SK-N-SH (cell line): ENCODE results near the gene MAF. TPM values are rescaled to one million over a fixed set of nuclear protein-coding genes. Genes with fewer than 3 reads are reported as not detected.

Experiments used
- CTCF ChIA-PET: fragments of 300-600, 350-600 bp; formaldehyde crosslinking; extraction: SDS; loops from one replicate; lab custom pipeline; 2021; lab: Yijun Ruan, JAX
- POLR2A ChIA-PET: fragments of 350-600 bp; sonication (Branson Sonifier 250); formaldehyde crosslinking; extraction: SDS; loops from one replicate; lab custom pipeline; 2020; ENCODE audit warnings: antibody characterized with exemption, inconsistent platforms; lab: Yijun Ruan, JAX
- DNase-seq: peaks from one replicate; pipeline ENCODE4 v3.0.0; 2012
- H2AFZ ChIP-seq: fragments of 200-600 bp; sonication (generic); 2 replicates; pipeline ENCODE4 v1.8.1; 2016; ENCODE audit warnings: antibody characterized with exemption, mild to moderate bottlenecking, low read depth
- H3F3A ChIP-seq: fragments of 200-600 bp; sonication (generic); replicated peaks from 2 replicates; pipeline ENCODE3; 2016; ENCODE audit warnings: antibody characterized with exemption, mild to moderate bottlenecking; ENCODE audit not compliant: insufficient read depth
- H3K27ac ChIP-seq, 2 experiments: fragments of 200-500 bp in 1 of 2; fragments of 200-600 bp in 1 of 2; sonication (Bioruptor generic) in 1 of 2; sonication (generic), shearing (Covaris generic) in 1 of 2; 2 replicates each; pipeline versions ENCODE4 v1.5.1 to v1.6.1; 2014 to 2016; ENCODE audit warnings: low read depth in 2 of 2, inconsistent platforms in 1 of 2, low read length in 1 of 2, mild to moderate bottlenecking in 1 of 2, mixed read lengths in 1 of 2
- H3K27me3 ChIP-seq: fragments of 200-600 bp; sonication (generic), shearing (Covaris generic); 2 replicates; pipeline ENCODE4 v1.6.1; 2016; ENCODE audit warnings: mixed run types; ENCODE audit not compliant: insufficient read depth
- H3K36me3 ChIP-seq, 2 experiments: fragments of 200-500 bp in 1 of 2; fragments of 200-600 bp in 1 of 2; sonication (Bioruptor generic) in 1 of 2; sonication (generic) in 1 of 2; replicated peaks in 1 of 2; 2 replicates each; pipeline versions ENCODE3 to v1.5.1; 2014 to 2016; ENCODE audit warnings: low read length in 1 of 2, mild to moderate bottlenecking in 1 of 2; ENCODE audit not compliant: insufficient read depth in 2 of 2, control insufficient read depth in 1 of 2
- H3K4me1 ChIP-seq, 2 experiments: fragments of 200-500 bp in 1 of 2; fragments of 200-600 bp in 1 of 2; sonication (Bioruptor generic) in 1 of 2; sonication (generic), shearing (Covaris generic) in 1 of 2; 2 replicates each; pipeline versions ENCODE4 v1.5.1 to v1.6.1; 2014 to 2016; ENCODE audit warnings: low read depth in 1 of 2, low read length in 1 of 2, mixed run types in 1 of 2; ENCODE audit not compliant: insufficient read depth in 2 of 2, control insufficient read depth in 1 of 2
- H3K4me2 ChIP-seq: fragments of 200-600 bp; sonication (generic), shearing (Covaris generic); 2 replicates; pipeline ENCODE4 v1.6.1; 2017; ENCODE audit warnings: mixed run types
- H3K4me3 ChIP-seq, 2 experiments: fragments of 200-500 bp in 1 of 2; fragments of 200-600 bp in 1 of 2; sonication (Bioruptor generic) in 1 of 2; sonication (generic), shearing (Covaris generic) in 1 of 2; 2 replicates each; pipeline versions ENCODE4 v1.5.1 to v1.8.1; 2014 to 2016; ENCODE audit warnings: low read depth in 2 of 2, inconsistent platforms in 1 of 2, low read length in 1 of 2, mild to moderate bottlenecking in 1 of 2, mixed read lengths in 1 of 2, moderate library complexity in 1 of 2
- H3K79me2 ChIP-seq: fragments of 200-600 bp; sonication (generic); 2 replicates; pipeline ENCODE4 v1.8.1; 2017; ENCODE audit warnings: mild to moderate bottlenecking; ENCODE audit not compliant: insufficient read depth
- H3K9ac ChIP-seq: fragments of 200-600 bp; sonication (generic); 2 replicates; pipeline ENCODE4 v1.6.1; 2017; ENCODE audit warnings: mixed run types
- H3K9me2 ChIP-seq: fragments of 200-600 bp; sonication (generic); 2 replicates; pipeline ENCODE4 v1.6.1; 2017; ENCODE audit warnings: mixed run types
- H3K9me3 ChIP-seq: fragments of 200-600 bp; sonication (generic); 2 replicates; pipeline ENCODE4 v1.6.1; 2017; ENCODE audit warnings: mixed run types, mild to moderate bottlenecking, moderate library complexity
- H4K20me1 ChIP-seq: fragments of 200-600 bp; sonication (generic); 2 replicates; pipeline ENCODE4 v1.6.1; 2017; ENCODE audit warnings: mild to moderate bottlenecking, mixed run types; ENCODE audit not compliant: insufficient read depth
- ELF1 ChIP-seq: IDR thresholded peaks from 2 replicates; pipeline ENCODE4 v1.4.0; 2012
- EZH2phosphoT487 ChIP-seq: fragments of 200-600 bp; sonication (generic); IDR thresholded peaks from 2 replicates; pipeline ENCODE4 v1.6.1; 2017; ENCODE audit warnings: low read depth, mixed run types, mild to moderate bottlenecking, antibody characterized with exemption, moderate library complexity, borderline replicate concordance
- FOXJ3 ChIP-seq: sonication (generic); formaldehyde crosslinking; IDR thresholded peaks from 2 replicates; pipeline ENCODE4 v1.5.1; 2020; ENCODE audit warnings: mild to moderate bottlenecking, missing genetic modification reagents
- FOXM1 ChIP-seq: IDR thresholded peaks from 2 replicates; pipeline ENCODE4 v1.4.0; 2012; ENCODE audit warnings: low read depth, mild to moderate bottlenecking
- IRF3 ChIP-seq: fragments of 150-350 bp; IDR thresholded peaks from 2 replicates; pipeline ENCODE4 v1.6.1; 2016; ENCODE audit warnings: mild to moderate bottlenecking, low read depth, low read length
- MXI1 ChIP-seq: IDR thresholded peaks from 2 replicates; pipeline ENCODE4 v1.6.1; 2012; ENCODE audit warnings: mild to moderate bottlenecking, low read depth, low read length, improper control_type of control experiment
- NFIC ChIP-seq: IDR thresholded peaks from 2 replicates; pipeline ENCODE4 v1.4.0; 2012; ENCODE audit warnings: borderline replicate concordance
- NRF1 ChIP-seq: IDR thresholded peaks from 2 replicates; pipeline ENCODE4 v1.6.1; 2012; ENCODE audit warnings: low read depth, mild to moderate bottlenecking, low read length
- POLR2AphosphoS5 ChIP-seq: IDR thresholded peaks from 2 replicates; pipeline ENCODE4 v1.6.1; 2012; ENCODE audit warnings: low read depth, low read length
- RAD21 ChIP-seq: IDR thresholded peaks from 2 replicates; pipeline ENCODE4 v1.6.1; 2012; ENCODE audit warnings: mild to moderate bottlenecking, low read length
- RCOR1 ChIP-seq: fragments of 150-350 bp; IDR thresholded peaks from 2 replicates; pipeline ENCODE4 v1.6.1; 2017; ENCODE audit warnings: antibody characterized with exemption, low read length
- RFX5 ChIP-seq: IDR thresholded peaks from 2 replicates; pipeline ENCODE4 v1.6.1; 2012; ENCODE audit warnings: mild to moderate bottlenecking, improper control_type of control experiment, low read length
- RXRA ChIP-seq: IDR thresholded peaks from 2 replicates; pipeline ENCODE4 v1.4.0; 2012; ENCODE audit warnings: low read depth, mild to moderate bottlenecking, borderline replicate concordance
- SMC3 ChIP-seq: IDR thresholded peaks from 2 replicates; pipeline ENCODE4 v1.6.1; 2012; ENCODE audit warnings: low read depth, low read length, improper control_type of control experiment
- YY1 ChIP-seq: IDR thresholded peaks from 2 replicates; pipeline ENCODE4 v1.4.0; 2012; ENCODE audit warnings: low read depth, mild to moderate bottlenecking
- WGBS: methylation state at CpG from one replicate; pipeline ENCODE4 v1.1.6; 2017; ENCODE audit warnings: low lambda C conversion rate; 5-methylcytosine and 5-hydroxymethylcytosine counted together
- polyA plus RNA-seq, 3 experiments: library from polyadenylated mRNA; depleted of rRNA; stranded (reverse); fragments of >200 nt; gene quantifications; 2 replicates each; pipeline ENCODE4 v1.2.3, GENCODE V29; 2012
- TF ChIP-seq, protein P1 (sequence below): IDR thresholded peaks from 2 replicates; pipeline ENCODE4 v1.4.0; 2012; ENCODE audit warnings: low read depth, borderline replicate concordance
- TF ChIP-seq, protein P2 (sequence below): IDR thresholded peaks from 2 replicates; pipeline ENCODE4 v1.4.0; 2012; ENCODE audit warnings: low read depth
- TF ChIP-seq, protein P3 (sequence below): fragments of 200-600 bp; sonication (generic); IDR thresholded peaks from 2 replicates; pipeline ENCODE4 v1.6.1; 2017; ENCODE audit warnings: antibody characterized with exemption, mild to moderate bottlenecking, moderate library complexity

The MAF gene
- polyA plus RNA-seq, 1 of the 3 experiments (the other 2 are of a cell fraction): 0.23 TPM

GRCh38 chr16:79647586-79647985 lies 47.0 kb upstream of the MAF start:
- no peak overlapping the region for H3K9ac ChIP-seq
- no peaks in the 10 kb centered on the region for H4K20me1 ChIP-seq
- no peaks in the 10 kb centered on the region for H3K36me3 ChIP-seq
- no peak overlapping the region for H3K4me2 ChIP-seq
- no peaks in the 10 kb centered on the region for H3F3A ChIP-seq
- H3K79me2 ChIP-seq: no peaks in the 10 kb centered on the region
- no peaks in the 10 kb centered on the region for H3K27me3 ChIP-seq
- DNase-seq: no peak
- 25% methylated on average over 3 of the region's 3 CpGs for WGBS
- ChIA-PET CTCF (no interaction called here), POLR2A (no interaction called here)
- no peaks in the 10 kb centered on the region for H3K9me3 ChIP-seq
- no peak for TF ChIP-seq YY1
- TF ChIP-seq, protein P1, sequence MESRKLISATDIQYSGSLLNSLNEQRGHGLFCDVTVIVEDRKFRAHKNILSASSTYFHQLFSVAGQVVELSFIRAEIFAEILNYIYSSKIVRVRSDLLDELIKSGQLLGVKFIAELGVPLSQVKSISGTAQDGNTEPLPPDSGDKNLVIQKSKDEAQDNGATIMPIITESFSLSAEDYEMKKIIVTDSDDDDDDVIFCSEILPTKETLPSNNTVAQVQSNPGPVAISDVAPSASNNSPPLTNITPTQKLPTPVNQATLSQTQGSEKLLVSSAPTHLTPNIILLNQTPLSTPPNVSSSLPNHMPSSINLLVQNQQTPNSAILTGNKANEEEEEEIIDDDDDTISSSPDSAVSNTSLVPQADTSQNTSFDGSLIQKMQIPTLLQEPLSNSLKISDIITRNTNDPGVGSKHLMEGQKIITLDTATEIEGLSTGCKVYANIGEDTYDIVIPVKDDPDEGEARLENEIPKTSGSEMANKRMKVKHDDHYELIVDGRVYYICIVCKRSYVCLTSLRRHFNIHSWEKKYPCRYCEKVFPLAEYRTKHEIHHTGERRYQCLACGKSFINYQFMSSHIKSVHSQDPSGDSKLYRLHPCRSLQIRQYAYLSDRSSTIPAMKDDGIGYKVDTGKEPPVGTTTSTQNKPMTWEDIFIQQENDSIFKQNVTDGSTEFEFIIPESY: no peak
- no peak for TF ChIP-seq FOXM1
- H3K9me2 ChIP-seq: no peaks in the 10 kb centered on the region
- H3K27ac ChIP-seq: no peak overlapping the region
- H2AFZ ChIP-seq: no peak overlapping the region
- no peak overlapping the region for H3K4me3 ChIP-seq
- no peaks in the 10 kb centered on the region for H3K4me1 ChIP-seq

- no peak for DNase-seq
- no peak overlapping the region for H3K9ac ChIP-seq
- H3K9me2 ChIP-seq: no peaks in the 10 kb centered on the region
- no peaks in the 10 kb centered on the region for H3K4me1 ChIP-seq
- no peaks in the 10 kb centered on the region for H3K27me3 ChIP-seq
- whole genome bisulfite sequencing: 43% methylated on average over 4 of the region's 4 CpGs
- H3K27ac ChIP-seq: no peak overlapping the region
- ChIA-PET CTCF (interaction anchor here (1.2 kb wide), 1 partner anchor 1546 kb away, joined by 3 read pairs; the partner anchor contains the start of gene WWOX), POLR2A (no interaction called here)
- no peak overlapping the region for H3K4me3 ChIP-seq
- H3K36me3 ChIP-seq: no peaks in the 10 kb centered on the region
- no peaks in the 10 kb centered on the region for H4K20me1 ChIP-seq
- TF ChIP-seq MXI1 (no peak), RCOR1 (no peak), RAD21 (no peak), EZH2phosphoT487 (no peak), POLR2AphosphoS5 (no peak), FOXJ3 (CRISPR knock-in tag) (no peak), ELF1 (no peak), NFIC (no peak), NRF1 (no peak), RFX5 (no peak), IRF3 (no peak), SMC3 (no peak), RXRA (no peak)
- TF ChIP-seq, protein P2, sequence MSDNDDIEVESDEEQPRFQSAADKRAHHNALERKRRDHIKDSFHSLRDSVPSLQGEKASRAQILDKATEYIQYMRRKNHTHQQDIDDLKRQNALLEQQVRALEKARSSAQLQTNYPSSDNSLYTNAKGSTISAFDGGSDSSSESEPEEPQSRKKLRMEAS: no peak
- TF ChIP-seq, protein P3, sequence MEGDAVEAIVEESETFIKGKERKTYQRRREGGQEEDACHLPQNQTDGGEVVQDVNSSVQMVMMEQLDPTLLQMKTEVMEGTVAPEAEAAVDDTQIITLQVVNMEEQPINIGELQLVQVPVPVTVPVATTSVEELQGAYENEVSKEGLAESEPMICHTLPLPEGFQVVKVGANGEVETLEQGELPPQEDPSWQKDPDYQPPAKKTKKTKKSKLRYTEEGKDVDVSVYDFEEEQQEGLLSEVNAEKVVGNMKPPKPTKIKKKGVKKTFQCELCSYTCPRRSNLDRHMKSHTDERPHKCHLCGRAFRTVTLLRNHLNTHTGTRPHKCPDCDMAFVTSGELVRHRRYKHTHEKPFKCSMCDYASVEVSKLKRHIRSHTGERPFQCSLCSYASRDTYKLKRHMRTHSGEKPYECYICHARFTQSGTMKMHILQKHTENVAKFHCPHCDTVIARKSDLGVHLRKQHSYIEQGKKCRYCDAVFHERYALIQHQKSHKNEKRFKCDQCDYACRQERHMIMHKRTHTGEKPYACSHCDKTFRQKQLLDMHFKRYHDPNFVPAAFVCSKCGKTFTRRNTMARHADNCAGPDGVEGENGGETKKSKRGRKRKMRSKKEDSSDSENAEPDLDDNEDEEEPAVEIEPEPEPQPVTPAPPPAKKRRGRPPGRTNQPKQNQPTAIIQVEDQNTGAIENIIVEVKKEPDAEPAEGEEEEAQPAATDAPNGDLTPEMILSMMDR: no peak
- H3K79me2 ChIP-seq: no peaks in the 10 kb centered on the region
- H3F3A ChIP-seq: no peaks in the 10 kb centered on the region
- no peaks in the 10 kb centered on the region for H3K9me3 ChIP-seq
- H2AFZ ChIP-seq: no peak overlapping the region
- no peak overlapping the region for H3K4me2 ChIP-seq
These were observed 45.2 kb upstream of the MAF start for GRCh38 chr16:79645701-79646100.
